H7 (cell line): ENCODE results near the gene CDC37L1. TPM values are rescaled to one million over a fixed set of nuclear protein-coding genes. Genes with fewer than 3 reads are reported as not detected.

Experiments
- DNase-seq: peaks from one replicate; pipeline ENCODE4 v3.0.0; 2012
- H3K27me3 ChIP-seq: 2 replicates; pipeline ENCODE4 v1.6.0; 2011; ENCODE audit warnings: mild to moderate bottlenecking, low read length; ENCODE audit not compliant: control insufficient read depth, insufficient read depth
- H3K36me3 ChIP-seq: replicated peaks from 2 replicates; pipeline ENCODE4 v1.5.1; 2011; ENCODE audit warnings: low read length; ENCODE audit not compliant: control insufficient read depth, insufficient read depth
- H3K4me3 ChIP-seq: 2 replicates; pipeline ENCODE4 v1.5.1; 2011; ENCODE audit warnings: low read depth, mild to moderate bottlenecking, control low read depth, low read length, moderate library complexity; ENCODE audit not compliant: insufficient read depth
- total RNA-seq: library from RNA; depleted of rRNA; stranded (reverse); fragments of >200 nt; shearing (Covaris generic); gene quantifications from 2 replicates; pipeline ENCODE4 v1.2.3, GENCODE V29; 2014

CDC37L1 gene
- total RNA-seq, 1 experiment from 2014 or later, result 18.8 TPM

- no peak for DNase-seq
- Histone ChIP-seq H3K36me3 (peaks cover 23% of the 10 kb centered on the region), H3K27me3 (no peaks in the 10 kb centered on the region), H3K4me3 (no peak overlapping the region)
These were observed 35.1 kb downstream of the CDC37L1 start for GRCh38 chr9:4714266-4715016.

- Histone ChIP-seq H3K4me3 (no peak overlapping the region), H3K36me3 (peaks cover 24% of the 10 kb centered on the region), H3K27me3 (no peaks in the 10 kb centered on the region)
- DNase-seq, result no peak
These were observed 36.8 kb downstream of the CDC37L1 start for GRCh38 chr9:4716163-4716562.

GRCh38 chr9:4717815-4718214 lies 38.4 kb downstream of the CDC37L1 start:
- no peak for DNase-seq
- peaks cover 25% of the 10 kb centered on the region for H3K36me3 ChIP-seq

GRCh38 chr9:4718911-4719310 lies 39.5 kb downstream of the CDC37L1 start:
- Histone ChIP-seq H3K36me3 (peaks cover 24% of the 10 kb centered on the region), H3K27me3 (no peaks in the 10 kb centered on the region), H3K4me3 (no peak overlapping the region)
- DNase-seq, result no peak

More at GRCh38 chr9:4717815-4718214, 38.4 kb downstream of the CDC37L1 start:
- no peak overlapping the region for H3K4me3 ChIP-seq
- H3K27me3 ChIP-seq, result no peaks in the 10 kb centered on the region

- DNase-seq, result no peak
- Histone ChIP-seq H3K27me3 (no peaks in the 10 kb centered on the region), H3K4me3 (no peak overlapping the region), H3K36me3 (peaks cover 23% of the 10 kb centered on the region)
These were observed 42.4 kb downstream of the CDC37L1 start for GRCh38 chr9:4721736-4722135.

GRCh38 chr9:4725706-4726442 lies 46.5 kb downstream of the CDC37L1 start:
- H3K36me3 ChIP-seq, result peaks cover 3% of the 10 kb centered on the region; the same call in 1 of the 2 replicates
- H3K27me3 ChIP-seq, result no peaks in the 10 kb centered on the region
- no peak for DNase-seq
- no peak overlapping the region for H3K4me3 ChIP-seq

GRCh38 chr9:4727593-4727992 lies 48.2 kb downstream of the CDC37L1 start:
- H3K36me3 ChIP-seq, result peaks cover 2% of the 10 kb centered on the region; the same call in 1 of the 2 replicates
- no peaks in the 10 kb centered on the region for H3K27me3 ChIP-seq
- no peak for DNase-seq
- H3K4me3 ChIP-seq, result no peak overlapping the region

- no peaks in the 10 kb centered on the region for H3K36me3 ChIP-seq
- no peak for DNase-seq
- no peak overlapping the region for H3K4me3 ChIP-seq
- no peaks in the 10 kb centered on the region for H3K27me3 ChIP-seq
These were observed 53.5 kb downstream of the CDC37L1 start for GRCh38 chr9:4732890-4733289.

- Histone ChIP-seq H3K4me3 (no peak overlapping the region), H3K27me3 (no peaks in the 10 kb centered on the region), H3K36me3 (no peaks in the 10 kb centered on the region)
- no peak for DNase-seq
These were observed 54.8 kb downstream of the CDC37L1 start for GRCh38 chr9:4734150-4734549.

GRCh38 chr9:4738866-4739586 lies 59.7 kb downstream of the CDC37L1 start:
- DNase-seq, result no peak
- no peaks in the 10 kb centered on the region for H3K27me3 ChIP-seq
- no peaks in the 10 kb centered on the region for H3K36me3 ChIP-seq
- H3K4me3 ChIP-seq, result peak overlapping the region; percentile 97

GRCh38 chr9:4739587-4740387 lies 60.4 kb downstream of the CDC37L1 start:
- no peaks in the 10 kb centered on the region for H3K36me3 ChIP-seq
- no peak for DNase-seq
- no peaks in the 10 kb centered on the region for H3K27me3 ChIP-seq
- peak overlapping the region; percentile 97 for H3K4me3 ChIP-seq

GRCh38 chr9:4740388-4740637 lies 60.9 kb downstream of the CDC37L1 start:
- no peaks in the 10 kb centered on the region for H3K27me3 ChIP-seq
- no peak for DNase-seq

GRCh38 chr9:4740638-4741364 lies 61.4 kb downstream of the CDC37L1 start, which contains the start of gene AK3:
AK3 (minus strand) TSS chr9:4741202; CDS start chr9:4741087, 115 bp downstream.
- Histone ChIP-seq H3K4me3 (peak within 1 kb of the TSS; percentile 97), H3K36me3 (no peaks in the 10 kb centered on the region)
- peak; percentile 95 for DNase-seq

More at GRCh38 chr9:4740388-4740637, 60.9 kb downstream of the CDC37L1 start:
- no peaks in the 10 kb centered on the region for H3K36me3 ChIP-seq
- H3K4me3 ChIP-seq, result peak overlapping the region; percentile 97

More at GRCh38 chr9:4740638-4741364, 61.4 kb downstream of the CDC37L1 start, which contains the start of gene AK3:
- no peaks in the 10 kb centered on the region for H3K27me3 ChIP-seq
